Rectal smooth muscle tissue (tissue), 1 donor: Measurements from ENCODE around the gene CDK4.

Source experiments
- H3K27ac ChIP-seq: one replicate; pipeline ENCODE4 v1.7.0; 2013; ENCODE audit warnings: low read depth, low read length, inconsistent platforms
- H3K27me3 ChIP-seq: one replicate; pipeline ENCODE4 v1.7.0; 2013; ENCODE audit warnings: low read length; ENCODE audit not compliant: control insufficient read depth, insufficient read depth
- H3K36me3 ChIP-seq: one replicate; pipeline ENCODE4 v1.7.0; 2013; ENCODE audit warnings: low read length; ENCODE audit not compliant: control insufficient read depth, insufficient read depth
- H3K4me1 ChIP-seq: one replicate; pipeline ENCODE4 v1.7.0; 2013; ENCODE audit warnings: low read length; ENCODE audit not compliant: control insufficient read depth, insufficient read depth
- H3K4me3 ChIP-seq: one replicate; pipeline ENCODE4 v1.7.0; 2013; ENCODE audit warnings: low read length
- H3K9ac ChIP-seq: one replicate; pipeline ENCODE4 v1.7.0; 2013; ENCODE audit warnings: low read length

The CDK4 gene

GRCh38 chr12:57739387-57739786 lies 12.7 kb downstream of the CDK4 start:
- Histone ChIP-seq H3K9ac (no peak overlapping the region), H3K4me3 (no peak overlapping the region), H3K27me3 (peaks cover 30% of the 10 kb centered on the region), H3K27ac (no peak overlapping the region), H3K36me3 (no peaks in the 10 kb centered on the region), H3K4me1 (no peaks in the 10 kb centered on the region)

DNA sequence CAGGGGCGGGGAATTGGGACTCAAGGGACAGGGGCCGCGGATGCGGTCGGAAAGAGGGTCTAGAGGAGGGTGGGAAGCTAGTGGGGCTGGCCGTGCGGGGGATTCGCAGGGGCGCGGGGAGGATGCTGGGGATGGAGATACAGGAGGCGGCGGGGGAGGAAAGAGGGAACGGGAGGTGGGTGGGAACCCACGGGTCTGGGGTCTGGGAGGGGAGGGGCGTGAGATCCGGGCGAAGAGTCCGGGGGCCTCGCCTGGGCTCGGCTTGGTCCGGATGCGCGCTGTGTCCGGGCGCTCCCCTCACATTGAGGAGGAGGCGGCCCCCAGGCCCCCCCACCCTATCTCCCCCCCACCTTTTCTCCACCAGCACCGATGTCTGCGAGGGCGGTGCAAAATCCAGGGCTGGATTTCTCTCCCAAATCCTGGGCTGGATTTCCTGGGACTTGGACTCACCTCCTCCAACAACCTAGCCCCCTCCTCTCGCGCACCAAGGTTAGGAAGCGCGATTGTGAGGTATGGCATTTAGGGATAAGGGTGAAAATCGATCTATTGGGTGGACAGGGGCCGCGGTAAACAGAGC lies 13.4 kb downstream of the CDK4 start, which contains the start of gene AGAP2:
Gene AGAP2, minus strand, starts transcription at position 82 of the 577 bp plus-strand sequence. CDS start 496 bp downstream, outside the sequence.
- H3K9ac ChIP-seq, result no peak within 1 kb of the TSS

GRCh38 chr12:57737467-57738460 lies 14.3 kb downstream of the CDK4 start:
- Histone ChIP-seq H3K9ac (no peak overlapping the region), H3K36me3 (no peaks in the 10 kb centered on the region), H3K4me1 (no peaks in the 10 kb centered on the region), H3K27ac (no peak overlapping the region), H3K4me3 (no peak overlapping the region), H3K27me3 (peaks cover 32% of the 10 kb centered on the region)

More for the DNA sequence above, 13.4 kb downstream of the CDK4 start, which contains the start of gene AGAP2:
- Histone ChIP-seq H3K27me3 (peaks cover 32% of the 10 kb centered on the region), H3K4me1 (no peaks in the 10 kb centered on the region), H3K4me3 (no peak within 1 kb of the TSS), H3K36me3 (no peaks in the 10 kb centered on the region), H3K27ac (no peak within 1 kb of the TSS)

DNA sequence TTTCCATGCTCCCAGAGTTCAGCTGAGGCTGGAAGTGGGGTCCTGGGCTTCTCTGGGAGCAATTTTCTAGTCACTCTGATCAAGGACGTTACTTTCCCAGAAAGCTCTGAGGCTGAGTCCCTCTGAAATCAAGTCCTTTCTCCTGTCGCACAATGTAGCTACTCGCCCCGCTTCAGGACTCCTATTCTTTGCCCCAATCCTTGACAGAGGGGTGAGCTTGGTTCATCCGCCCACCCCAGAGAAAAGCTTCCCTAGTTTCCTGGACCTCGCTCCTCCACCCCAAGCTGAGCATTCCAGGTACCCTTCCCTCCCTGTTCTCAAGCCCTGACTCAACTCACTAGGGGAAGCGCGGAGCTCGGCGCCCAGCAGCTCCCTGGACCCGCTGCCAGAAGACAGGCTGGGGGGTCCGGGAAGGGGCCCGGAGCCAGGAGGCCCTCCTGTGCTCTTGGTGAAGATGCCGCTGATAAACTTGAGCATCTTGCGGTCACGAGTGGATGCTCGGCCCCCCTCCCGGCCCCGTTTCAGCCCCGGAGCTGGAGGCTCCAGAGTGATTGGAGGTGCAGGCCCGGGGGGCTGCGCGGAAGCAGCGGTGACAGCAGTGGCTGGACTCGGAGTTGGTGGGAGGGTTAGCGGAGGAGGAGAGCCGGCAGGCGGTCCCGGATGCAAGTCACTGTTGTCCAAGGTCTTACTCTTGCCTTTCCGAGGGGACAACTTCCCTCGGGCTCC lies 15.2 kb downstream of the CDK4 start:
- no peak overlapping the region for H3K9ac ChIP-seq

DNA sequence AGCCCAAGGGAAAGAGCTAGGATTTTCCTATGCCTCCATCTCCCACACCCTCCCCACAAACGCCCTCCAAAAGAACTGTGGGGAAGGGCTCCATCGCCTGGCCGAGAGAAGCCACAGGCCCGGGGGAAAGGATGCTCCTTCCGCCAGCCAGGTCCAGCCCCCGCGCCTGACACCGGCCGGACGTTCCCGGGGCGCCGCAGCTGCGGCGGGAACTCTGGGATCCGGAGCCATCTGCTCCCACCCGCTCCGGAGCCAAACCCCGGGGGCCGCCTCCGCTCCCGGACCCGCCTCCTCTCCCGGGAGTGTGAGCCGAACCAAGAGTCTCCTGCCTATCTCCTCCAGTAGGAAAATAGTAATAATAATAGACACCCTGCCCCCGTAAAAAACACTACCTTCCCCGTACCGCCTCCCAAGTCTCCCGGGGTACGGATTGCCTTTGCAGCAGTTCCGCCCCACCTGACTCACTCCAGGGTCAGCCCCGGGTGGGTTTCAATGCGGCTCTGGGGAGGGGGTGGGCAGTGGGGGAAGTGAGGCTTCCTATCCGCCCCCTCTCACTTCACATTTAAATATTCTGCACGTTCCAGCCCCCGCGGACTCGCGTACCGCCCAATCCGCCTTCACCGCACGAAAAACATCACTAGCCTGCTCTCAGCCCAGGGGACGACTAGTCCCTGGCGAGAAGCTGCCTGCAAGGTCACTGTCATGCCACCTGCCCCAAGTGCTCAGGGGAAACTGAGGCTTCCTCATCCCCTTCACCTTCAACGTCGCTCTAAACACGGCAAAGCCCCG lies 16.0 kb downstream of the CDK4 start:
- H3K9ac ChIP-seq, result no peak overlapping the region
- no peaks in the 10 kb centered on the region for H3K4me1 ChIP-seq
- no peaks in the 10 kb centered on the region for H3K36me3 ChIP-seq
- H3K4me3 ChIP-seq, result no peak overlapping the region
- H3K27me3 ChIP-seq, result peaks cover 35% of the 10 kb centered on the region
- H3K27ac ChIP-seq, result no peak overlapping the region

More for the DNA sequence above, 15.2 kb downstream of the CDK4 start:
- H3K27ac ChIP-seq, result no peak overlapping the region
- no peaks in the 10 kb centered on the region for H3K4me1 ChIP-seq
- no peaks in the 10 kb centered on the region for H3K36me3 ChIP-seq
- H3K4me3 ChIP-seq, result no peak overlapping the region
- peaks cover 35% of the 10 kb centered on the region for H3K27me3 ChIP-seq

- H3K4me1 ChIP-seq, result no peaks in the 10 kb centered on the region
These were observed 16.8 kb downstream of the CDK4 start for GRCh38 chr12:57735198-57735855.

DNA sequence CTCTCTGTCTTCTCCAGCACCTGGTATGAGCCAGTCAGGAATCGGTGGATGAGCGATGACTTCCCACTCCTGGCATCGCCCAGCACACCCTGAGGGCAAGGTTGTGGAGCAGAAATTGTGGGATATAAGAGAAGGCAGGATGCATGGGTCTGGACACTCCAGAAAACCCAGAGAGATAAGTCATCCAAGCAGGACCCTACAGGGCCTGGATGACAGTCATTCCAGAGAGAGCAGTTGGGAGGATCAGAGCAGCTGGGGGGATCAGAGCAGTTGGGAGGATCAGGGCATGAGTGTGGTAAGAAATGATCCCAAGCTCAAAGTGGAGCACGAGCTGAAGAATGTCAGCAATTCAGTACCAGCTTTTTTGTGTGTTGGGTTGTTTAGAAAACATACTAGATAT lies 17.5 kb downstream of the CDK4 start:
- Histone ChIP-seq H3K36me3 (no peaks in the 10 kb centered on the region), H3K27me3 (peaks cover 31% of the 10 kb centered on the region), H3K27ac (no peak overlapping the region)

More at GRCh38 chr12:57735198-57735855, 16.8 kb downstream of the CDK4 start:
- Histone ChIP-seq H3K27ac (no peak overlapping the region), H3K9ac (no peak overlapping the region), H3K36me3 (no peaks in the 10 kb centered on the region), H3K27me3 (peaks cover 35% of the 10 kb centered on the region), H3K4me3 (no peak overlapping the region)

GRCh38 chr12:57733928-57734327 lies 18.2 kb downstream of the CDK4 start:
- no peak overlapping the region for H3K27ac ChIP-seq
- H3K36me3 ChIP-seq, result no peaks in the 10 kb centered on the region
- H3K27me3 ChIP-seq, result peaks cover 25% of the 10 kb centered on the region
- no peaks in the 10 kb centered on the region for H3K4me1 ChIP-seq
- H3K9ac ChIP-seq, result no peak overlapping the region
- H3K4me3 ChIP-seq, result no peak overlapping the region

More for the DNA sequence above, 17.5 kb downstream of the CDK4 start:
- no peaks in the 10 kb centered on the region for H3K4me1 ChIP-seq
- no peak overlapping the region for H3K4me3 ChIP-seq
- H3K9ac ChIP-seq, result no peak overlapping the region

DNA sequence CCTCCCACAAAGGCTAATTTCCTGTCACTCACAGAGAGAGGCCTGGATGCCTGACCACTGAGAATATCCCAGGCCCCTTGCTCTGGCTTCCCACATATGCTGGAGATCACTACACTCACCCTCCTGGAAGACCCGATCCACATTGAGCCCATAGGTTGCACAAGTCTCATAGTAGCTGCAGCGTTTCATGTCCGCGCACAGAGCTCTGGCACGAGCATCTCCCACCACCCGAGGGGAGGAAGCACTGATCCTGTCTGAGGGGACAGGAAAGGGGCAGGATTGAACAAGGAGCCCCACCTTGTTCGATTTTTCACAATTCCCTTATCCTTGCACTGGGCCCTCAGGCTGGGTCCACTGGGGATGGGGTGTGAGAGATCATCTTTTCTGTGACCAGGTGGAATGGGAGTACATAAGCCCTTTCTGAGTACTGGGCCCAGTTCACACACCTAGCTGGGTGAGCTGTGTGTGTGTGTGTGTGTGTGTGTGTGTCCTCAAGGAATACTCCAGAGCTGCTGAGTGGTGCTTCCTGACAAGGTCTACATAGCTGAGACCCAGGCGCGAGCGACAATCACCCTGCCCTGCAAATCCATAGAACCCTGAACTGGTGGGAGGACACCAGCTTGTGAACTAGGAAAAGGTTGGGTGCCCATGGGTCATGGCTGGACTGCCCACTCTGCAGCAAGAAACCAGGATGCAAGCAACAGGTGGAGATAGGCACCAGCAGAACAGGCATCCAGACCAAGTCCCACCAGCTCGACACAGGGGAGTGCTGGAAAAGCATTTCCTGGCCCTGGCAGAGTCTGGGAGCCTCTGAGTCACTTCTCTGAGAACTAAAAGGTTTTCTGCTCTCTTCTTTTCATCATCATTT lies 19.1 kb downstream of the CDK4 start:
- no peak overlapping the region for H3K4me3 ChIP-seq

GRCh38 chr12:57732270-57732669 lies 19.8 kb downstream of the CDK4 start:
- H3K27me3 ChIP-seq, result peaks cover 26% of the 10 kb centered on the region
- H3K4me3 ChIP-seq, result no peak overlapping the region
- no peak overlapping the region for H3K9ac ChIP-seq
- H3K4me1 ChIP-seq, result no peaks in the 10 kb centered on the region
- no peak overlapping the region for H3K27ac ChIP-seq
- no peaks in the 10 kb centered on the region for H3K36me3 ChIP-seq

More for the DNA sequence above, 19.1 kb downstream of the CDK4 start:
- no peaks in the 10 kb centered on the region for H3K4me1 ChIP-seq
- H3K36me3 ChIP-seq, result no peaks in the 10 kb centered on the region
- H3K27me3 ChIP-seq, result peaks cover 25% of the 10 kb centered on the region
- H3K27ac ChIP-seq, result no peak overlapping the region
- no peak overlapping the region for H3K9ac ChIP-seq
